Body of pancreas (tissue), 4 donors: ENCODE measurements around the gene SKP1. TPM values are rescaled to one million over a fixed set of nuclear protein-coding genes. Genes with fewer than 3 reads are reported as not detected.

Experiments used
- ATAC-seq: fragments of 150-250 bp; one replicate; pipeline ENCODE4 v1.9.1; 2016
- DNase-seq, 4 donors: peaks; one replicate each; pipeline ENCODE4 v3.0.0-alpha.2; 2019
- H3K27ac ChIP-seq, 4 donors: fragments of 200-600 bp; sonication (generic); 1 replicate in 3 of 4; 2 replicates in 1 of 4; pipeline versions ENCODE4 v1.5.1 to v1.6.1; 2016 to 2019; ENCODE audit warnings: mild to moderate bottlenecking in 1 of 4, mixed read lengths in 1 of 4, moderate library complexity in 1 of 4
- H3K27me3 ChIP-seq, 2 donors: fragments of 200-600 bp; sonication (generic); one replicate each; pipeline ENCODE4 v1.6.0; 2016; ENCODE audit warnings: mild to moderate bottlenecking in 1 of 2
- H3K36me3 ChIP-seq, 2 donors: fragments of 200-600 bp; sonication (generic); replicated peaks in 1 of 2; 2 replicates each; pipeline ENCODE4 v1.5.1; 2016; ENCODE audit warnings: low read depth in 2 of 2; ENCODE audit not compliant: insufficient read depth in 1 of 2
- H3K4me1 ChIP-seq: fragments of 200-600 bp; sonication (generic); one replicate; pipeline ENCODE4 v1.6.0; 2016
- H3K4me3 ChIP-seq, 2 donors: fragments of 200-600 bp; sonication (generic); 1 replicate in 1 of 2; 2 replicates in 1 of 2; pipeline ENCODE4 v1.5.1; 2016 to 2019
- H3K9me3 ChIP-seq, 3 donors: fragments of 200-600 bp; sonication (generic); 1 replicate in 2 of 3; 2 replicates in 1 of 3; pipeline ENCODE4 v1.5.1; 2016
- CTCF ChIP-seq, 7 experiments: fragments of 450-650 bp in 4 of 7; fragments of 200-600 bp in 3 of 7; sonication (generic) in 3 of 7; IDR thresholded peaks; one replicate each; pipeline ENCODE4 v1.5.1; 2016 to 2019; ENCODE audit warnings: antibody characterized with exemption in 7 of 7
- POLR2A ChIP-seq, 3 donors: fragments of 450-650 bp; IDR thresholded peaks; one replicate each; pipeline ENCODE4 v1.6.1; 2016; ENCODE audit warnings: antibody characterized with exemption in 3 of 3, mild to moderate bottlenecking in 2 of 3
- WGBS, 2 donors: methylation state at CpG; one replicate each; pipeline ENCODE4 v1.1.5; 2017; 5-methylcytosine and 5-hydroxymethylcytosine counted together
- intact Hi-C: fragments of 100-400 bp; cut with DNase I; formaldehyde crosslinking; loops from one replicate; pipeline ENCODE4 v1.15.1; 2023
- total RNA-seq, 2 donors: library from RNA; depleted of rRNA; stranded (reverse); fragments of >200 nt; gene quantifications; one replicate each; pipeline ENCODE4 v1.1.0, GENCODE V29; 2016

The SKP1 gene
- total RNA-seq, 2 donors from 2014 or later, result 31.6 to 46.8 TPM

GRCh38 chr5:134125039-134126015 lies 51.4 kb downstream of the SKP1 start:
- Histone ChIP-seq H3K36me3 (no peaks in the 10 kb centered on the region), H3K27me3 (no peaks in the 10 kb centered on the region), H3K27ac (peak overlapping the region in 2 of 4 donors; percentile 25 to 32), H3K9me3 (no peaks in the 10 kb centered on the region), H3K4me1 (peaks cover 28% of the 10 kb centered on the region), H3K4me3 (no peak overlapping the region)
- ATAC-seq (no peak), DNase-seq (peak; percentile 44 to 76 (median 66))
- TF ChIP-seq CTCF (IDR thresholded peaks at IDR 0.05), result no peak
- TF ChIP-seq POLR2A (IDR thresholded peaks at IDR 0.05), result no peak
- intact Hi-C loops, result no loop called here
- WGBS, 2 donors, result 19 to 39% methylated on average over 6 to 14 of the region's 14 CpGs

GRCh38 chr5:134124289-134125038 lies 52.3 kb downstream of the SKP1 start:
- Histone ChIP-seq H3K36me3 (no peaks in the 10 kb centered on the region), H3K4me3 (no peak overlapping the region), H3K4me1 (peaks cover 25% of the 10 kb centered on the region), H3K9me3 (no peaks in the 10 kb centered on the region), H3K27ac (no peak overlapping the region), H3K27me3 (no peaks in the 10 kb centered on the region)
- ATAC-seq (no peak), DNase-seq (no peak)
- no peak for TF ChIP-seq CTCF (IDR thresholded peaks at IDR 0.05)
- TF ChIP-seq POLR2A (IDR thresholded peaks at IDR 0.05), result no peak
- 87 to 88% methylated on average over 4 to 8 of the region's 8 CpGs for WGBS, 2 donors
- intact Hi-C loops, result no loop called here

DNA sequence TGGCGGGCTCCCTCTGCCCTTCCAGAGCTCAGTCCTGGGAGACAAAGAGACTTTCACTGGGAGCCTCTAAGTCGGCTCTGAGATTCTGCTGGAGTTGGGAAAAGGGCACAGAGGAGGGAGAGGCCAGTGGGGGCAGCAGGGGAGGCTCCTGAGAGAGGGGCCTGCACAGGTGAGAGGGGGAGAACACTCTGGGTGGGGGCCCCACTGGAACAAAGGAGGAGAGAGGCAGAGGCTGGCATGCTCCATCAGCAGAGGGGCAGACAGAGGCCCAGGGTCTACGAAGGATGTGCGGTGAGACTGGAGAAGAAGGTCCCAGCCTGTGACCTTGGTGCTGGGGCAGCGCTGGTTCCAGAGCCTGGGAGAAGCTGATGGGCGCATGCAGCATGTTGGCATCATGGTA lies 53.4 kb downstream of the SKP1 start:
- H3K27me3 ChIP-seq, result no peaks in the 10 kb centered on the region
- no peak overlapping the region for H3K27ac ChIP-seq
- H3K4me1 ChIP-seq, result peaks cover 22% of the 10 kb centered on the region
- H3K36me3 ChIP-seq, result no peaks in the 10 kb centered on the region
- DNase-seq (no peak), ATAC-seq (no peak)
- TF ChIP-seq CTCF (IDR thresholded peaks at IDR 0.05), result no peak
- WGBS, 2 donors, result 81 to 84% methylated on average over 5 to 6 of the region's 6 CpGs
- H3K9me3 ChIP-seq, result no peaks in the 10 kb centered on the region
- intact Hi-C loops, result no loop called here
- no peak overlapping the region for H3K4me3 ChIP-seq

DNA sequence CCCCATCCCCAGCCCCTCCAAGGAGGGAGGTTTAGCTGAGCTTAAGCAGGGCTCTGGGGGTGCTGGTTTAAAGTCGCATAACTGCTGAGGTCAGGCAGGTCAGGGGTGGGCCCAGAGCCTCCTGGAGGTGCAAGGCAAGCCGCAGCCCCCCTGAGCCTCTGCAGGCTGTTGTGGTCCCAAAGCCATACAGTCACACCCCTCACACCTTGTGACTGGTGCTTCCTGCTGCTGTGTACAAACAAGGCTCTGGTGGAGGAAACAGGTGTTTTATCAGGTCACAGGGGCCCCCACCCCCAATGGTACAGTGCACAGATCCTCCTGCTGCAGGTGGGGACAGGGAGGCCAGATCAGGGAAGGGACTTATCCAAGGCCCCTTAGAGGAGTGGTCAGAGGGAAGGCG lies 54.2 kb downstream of the SKP1 start:
- Histone ChIP-seq H3K27ac (no peak overlapping the region), H3K36me3 (no peaks in the 10 kb centered on the region), H3K4me3 (no peak overlapping the region), H3K27me3 (no peaks in the 10 kb centered on the region), H3K4me1 (peaks cover 14% of the 10 kb centered on the region), H3K9me3 (no peaks in the 10 kb centered on the region)
- WGBS, 2 donors, result 75 to 83% methylated on average over 1 to 3 of the region's 3 CpGs
- TF ChIP-seq CTCF (IDR thresholded peaks at IDR 0.05) (no peak), POLR2A (IDR thresholded peaks at IDR 0.05) (no peak)
- no peak for DNase-seq
- ATAC-seq, result no peak
- intact Hi-C loops, result no loop called here
